ENCODE measurements around the gene STYXL1. TPM values are rescaled to one million over a fixed set of nuclear protein-coding genes. Genes with fewer than 3 reads are reported as not detected.
"Not testable (repeated sequence)": the region's sequence is repeated elsewhere in the genome, so short reads cannot be mapped to it uniquely, and the experiment has no call there.

Gene STYXL1
- total RNA-seq, 1 experiment from 2014 or later = 61.3 TPM

GRCh38 chr7:76086070-76086469 lies 38.3 kb upstream of the STYXL1 start:
- intact Hi-C loops (cut with micrococcal nuclease) = loop anchor here (5.0 kb wide), 1 partner anchor 46 kb away; no protein-coding TSS in a partner anchor
- Histone ChIP-seq H3K27me3 (ENCODE audit: low read length) (no peaks in the 10 kb centered on the region), H3K4me2 (ENCODE audit: low read length) (no peak overlapping the region), H3K9me3 (ENCODE audit: low read length) (no peaks in the 10 kb centered on the region), H3K36me3 (ENCODE audit: low read depth, low read length) (no peaks in the 10 kb centered on the region), H2AFZ (ENCODE audit: low read length) (no peak overlapping the region), H3K4me3 (ENCODE audit: low read length) (no peak overlapping the region), H3K4me1 (ENCODE audit: insufficient read depth, low read length) (peaks cover 65% of the 10 kb centered on the region), H3K9ac (ENCODE audit: low read length) (no peak overlapping the region), H3F3A (ENCODE audit: low read length, unreplicated experiment) (no peaks in the 10 kb centered on the region), H3K79me2 (ENCODE audit: low read length) (no peaks in the 10 kb centered on the region), H4K20me1 (ENCODE audit: low read length) (no peaks in the 10 kb centered on the region), H3K27ac (ENCODE audit: low read length) (peak overlapping the region; percentile 96), H3K9me2 (replicated peaks; ENCODE audit: low read length) (no peaks in the 10 kb centered on the region)
- ATAC-seq = no peak
- BruUV-seq (replicated peaks) = no TSS peak
- CTCF ChIA-PET = interaction anchor here (2.2 kb wide), 1 partner anchor 17 kb away, joined by 8 read pairs; no protein-coding TSS in a partner anchor
- POLR2A ChIA-PET (ENCODE audit: unreplicated experiment) = no interaction called here
- TF ChIP-seq EZH2 (IDR thresholded peaks at IDR 0.05; ENCODE audit: low read length, unreplicated experiment) (no peak), EZH2phosphoT487 (IDR thresholded peaks at IDR 0.05; ENCODE audit: borderline replicate concordance, low read length) (no peak), CTCF (conservative IDR thresholded peaks at IDR 0.05; ENCODE audit: low read depth, low read length) (no peak)
- peak; percentile 71 for DNase-seq

GRCh38 chr7:76084115-76084514 lies 36.3 kb upstream of the STYXL1 start:
- H3K79me2 ChIP-seq (ENCODE audit: low read length); ATAC-seq; POLR2A ChIA-PET (ENCODE audit: unreplicated experiment); H3K9ac ChIP-seq (ENCODE audit: low read length); H3K4me3 ChIP-seq (ENCODE audit: low read length); H3K9me2 ChIP-seq (replicated peaks; ENCODE audit: low read length); H3F3A ChIP-seq (ENCODE audit: low read length, unreplicated experiment); BruUV-seq (replicated peaks); H4K20me1 ChIP-seq (ENCODE audit: low read length); H2AFZ ChIP-seq (ENCODE audit: low read length); H3K27me3 ChIP-seq (ENCODE audit: low read length); H3K4me2 ChIP-seq (ENCODE audit: low read length); H3K9me3 ChIP-seq (ENCODE audit: low read length); intact Hi-C loops (cut with micrococcal nuclease); H3K36me3 ChIP-seq (ENCODE audit: low read depth, low read length): not testable (repeated sequence)
- peaks cover 48% of the 10 kb centered on the region for H3K4me1 ChIP-seq (ENCODE audit: insufficient read depth, low read length)
- CTCF ChIA-PET = interaction anchor here (0.7 kb wide), 1 partner anchor 173 kb away, joined by 5 read pairs; no protein-coding TSS in a partner anchor
- peak; percentile 50 for DNase-seq
- H3K27ac ChIP-seq (ENCODE audit: low read length) = 0 out of 2 replicates have a peak overlapping the region, but pooled peaks have one; percentile 16

GRCh38 chr7:76080204-76080603 lies 32.4 kb upstream of the STYXL1 start:
- Histone ChIP-seq H3K4me3 (ENCODE audit: low read length) (no peak overlapping the region), H3K36me3 (ENCODE audit: low read depth, low read length) (no peaks in the 10 kb centered on the region), H4K20me1 (ENCODE audit: low read length) (no peaks in the 10 kb centered on the region), H3K9me2 (replicated peaks; ENCODE audit: low read length) (no peaks in the 10 kb centered on the region), H2AFZ (ENCODE audit: low read length) (no peak overlapping the region), H3K27me3 (ENCODE audit: low read length) (no peaks in the 10 kb centered on the region), H3K4me1 (ENCODE audit: insufficient read depth, low read length) (peaks cover 20% of the 10 kb centered on the region), H3K9me3 (ENCODE audit: low read length) (no peaks in the 10 kb centered on the region), H3K27ac (ENCODE audit: low read length) (no peak overlapping the region), H3F3A (ENCODE audit: low read length, unreplicated experiment) (no peaks in the 10 kb centered on the region), H3K9ac (ENCODE audit: low read length) (no peak overlapping the region), H3K4me2 (ENCODE audit: low read length) (no peak overlapping the region), H3K79me2 (ENCODE audit: low read length) (no peaks in the 10 kb centered on the region)
- BruUV-seq (replicated peaks) = no TSS peak
- DNase-seq (no peak), ATAC-seq (no peak)
- CTCF ChIA-PET = no interaction called here
- intact Hi-C loops (cut with micrococcal nuclease) = no loop called here
- no peak for TF ChIP-seq EZH2phosphoT487 (IDR thresholded peaks at IDR 0.05; ENCODE audit: borderline replicate concordance, low read length)
- no peak for TF ChIP-seq EZH2 (IDR thresholded peaks at IDR 0.05; ENCODE audit: low read length, unreplicated experiment)
- TF ChIP-seq CTCF (conservative IDR thresholded peaks at IDR 0.05; ENCODE audit: low read depth, low read length) = no peak
- POLR2A ChIA-PET (ENCODE audit: unreplicated experiment) = no interaction called here

Measured in PC-3 (cell line).